SKM-1 (cell line): ENCODE results near the gene GSTT2B.
A peak's percentile ranks its signal among the peaks of the same experiment; 100 is the strongest.
"Not testable (repeated sequence)": the region's sequence is repeated elsewhere in the genome, so short reads cannot be mapped to it uniquely, and the experiment has no call there.

Source experiments
- DNase-seq: peaks from one replicate; lab custom pipeline; 2025; ENCODE audit not compliant: unreplicated experiment; lab: John Stamatoyannopoulos, UW

GSTT2B gene

GRCh38 chr22:23986089-23986488 is 25.1 kb upstream of the GSTT2B start:
- DNase-seq: not testable (repeated sequence)

DNA sequence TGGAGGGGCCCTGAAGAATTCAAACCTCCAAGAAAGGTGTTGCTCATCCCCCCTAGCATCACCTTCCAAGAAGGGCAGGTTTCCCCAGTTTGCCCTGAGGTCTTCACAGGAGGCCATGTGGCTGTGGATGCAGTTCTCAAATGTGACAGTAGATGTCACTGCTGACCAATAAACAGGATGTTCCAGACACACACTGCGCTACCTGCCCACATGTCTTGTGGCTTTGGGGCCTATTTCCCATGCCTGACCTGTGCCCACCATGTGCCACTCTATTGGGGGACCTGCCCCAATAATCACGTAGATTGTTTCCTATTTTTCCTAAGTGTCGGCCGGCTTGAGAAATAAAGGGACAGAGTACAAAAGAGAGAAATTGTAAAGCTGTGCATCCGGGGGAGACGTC is 23.4 kb upstream of the GSTT2B start:
- no peak for DNase-seq

- not testable (repeated sequence) for DNase-seq
Observed at GRCh38 chr22:23980567-23980966, 19.6 kb upstream of the GSTT2B start.

DNA sequence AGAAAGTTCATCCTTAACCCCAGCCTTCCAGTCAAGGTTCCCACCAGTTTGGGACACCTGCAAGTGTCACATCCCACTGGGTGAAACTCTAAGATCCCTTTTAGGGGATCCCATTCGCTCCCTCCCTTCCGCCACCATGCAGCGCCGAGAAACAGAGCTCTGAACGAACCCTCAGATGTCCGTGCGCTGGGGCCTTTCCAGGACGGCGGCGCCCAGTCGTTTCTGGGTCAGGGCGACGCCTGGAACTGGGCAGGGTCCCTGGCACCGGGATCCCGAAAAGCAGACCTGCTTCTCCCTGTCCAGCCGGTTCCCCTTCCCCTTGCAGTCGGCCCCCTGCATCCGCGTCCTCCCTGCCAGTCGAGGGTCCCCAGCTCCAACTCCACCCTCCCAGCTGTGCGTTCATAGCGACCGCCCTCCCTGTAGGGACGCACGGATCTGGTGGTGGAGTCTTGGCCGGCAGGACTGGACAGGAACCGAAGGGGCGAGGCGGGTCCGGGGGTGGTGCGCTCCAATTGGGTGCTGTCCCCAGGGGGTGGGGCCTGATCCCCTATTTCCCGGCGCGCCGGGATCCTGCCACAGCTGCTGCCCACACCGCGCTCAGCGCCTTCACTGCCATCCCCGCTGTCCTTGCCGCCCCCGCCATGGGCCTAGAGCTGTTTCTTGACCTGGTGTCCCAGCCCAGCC is 18.7 kb upstream of the GSTT2B start, which contains the start of gene GSTT2:
Gene GSTT2, plus strand, starts transcription at position 578 of the 684 bp plus-strand sequence.
- not testable (repeated sequence) for DNase-seq

- not testable (repeated sequence) for DNase-seq
Observed at GRCh38 chr22:23977304-23977703, 16.3 kb upstream of the GSTT2B start.

GRCh38 chr22:23974836-23975352 is 13.9 kb upstream of the GSTT2B start:
- DNase-seq: not testable (repeated sequence)

GRCh38 chr22:23974345-23974744 is 13.3 kb upstream of the GSTT2B start, which contains the start of gene DDT:
TSS of gene DDT (minus strand) at chr22:23974441. CDS start at chr22:23974414, 27 bp downstream.
- not testable (repeated sequence) for DNase-seq

- not testable (repeated sequence) for DNase-seq
Observed at GRCh38 chr22:23971927-23972326, 10.9 kb upstream of the GSTT2B start.

DNA sequence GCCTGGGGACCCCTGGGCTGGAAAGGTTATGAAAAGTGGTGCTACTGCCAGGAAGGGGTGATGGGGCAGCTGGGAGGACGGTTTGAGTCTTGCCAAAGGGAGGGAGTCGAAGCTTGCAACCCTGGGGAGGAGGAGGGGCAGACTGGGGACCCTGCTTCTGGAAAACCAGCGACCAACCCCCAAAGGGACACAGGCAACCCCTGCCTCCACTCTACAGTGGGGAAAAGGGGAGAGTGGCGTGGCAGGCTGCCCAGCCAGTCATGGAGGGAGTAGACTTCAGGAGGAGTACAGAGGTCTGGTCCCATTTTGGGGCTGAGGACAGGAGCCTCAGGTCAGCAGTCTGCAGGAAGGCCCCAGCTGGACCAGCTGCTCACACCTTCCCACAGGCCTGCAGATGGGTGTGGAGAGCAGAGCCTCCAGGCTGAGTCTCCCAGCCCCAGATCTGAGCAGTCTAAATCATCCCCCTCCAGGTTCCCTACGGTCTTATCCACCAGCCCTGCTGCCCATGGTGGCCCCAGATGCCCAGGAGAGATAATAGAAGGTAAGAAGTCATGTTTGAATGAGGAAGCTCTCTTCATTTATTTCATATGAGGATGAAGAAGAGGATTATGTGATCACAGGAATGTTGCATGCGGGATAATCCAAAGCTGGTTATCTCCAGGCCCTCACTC is 10.0 kb upstream of the GSTT2B start:
- DNase-seq: no peak

GRCh38 chr22:23970201-23970641 is 9.2 kb upstream of the GSTT2B start:
- no peak for DNase-seq

GRCh38 chr22:23969071-23969470 is 8.1 kb upstream of the GSTT2B start:
- DNase-seq: no peak

- not testable (repeated sequence) for DNase-seq
Observed at GRCh38 chr22:23966568-23966967, 5.6 kb upstream of the GSTT2B start, which contains the start of gene DDTL. TSS of gene DDTL (plus strand) at chr22:23966888. CDS start at chr22:23966915, 27 bp downstream.

DNA sequence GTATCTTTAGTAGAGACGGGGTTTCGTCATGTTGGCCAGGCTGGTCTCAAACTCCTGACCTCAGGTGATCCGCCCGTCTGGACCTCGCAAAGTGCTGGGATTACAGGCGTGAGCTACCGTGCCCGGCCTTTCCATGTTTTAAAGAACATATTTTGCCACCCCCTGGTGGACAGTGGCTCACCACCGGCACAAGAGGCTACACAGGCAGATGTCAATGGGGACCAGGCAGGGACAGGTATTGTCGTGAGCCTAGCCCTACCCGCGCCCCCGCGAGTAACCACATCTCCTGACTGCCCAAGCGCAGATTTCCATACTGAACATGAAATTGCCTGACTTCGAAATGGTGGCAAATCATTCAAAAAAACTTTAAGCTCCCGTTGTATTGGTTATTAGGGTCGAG is 5.1 kb upstream of the GSTT2B start:
- DNase-seq: not testable (repeated sequence)

- peak; percentile 7 for DNase-seq
Observed at GRCh38 chr22:23956301-23956900, 4.6 kb downstream of the GSTT2B start.

DNA sequence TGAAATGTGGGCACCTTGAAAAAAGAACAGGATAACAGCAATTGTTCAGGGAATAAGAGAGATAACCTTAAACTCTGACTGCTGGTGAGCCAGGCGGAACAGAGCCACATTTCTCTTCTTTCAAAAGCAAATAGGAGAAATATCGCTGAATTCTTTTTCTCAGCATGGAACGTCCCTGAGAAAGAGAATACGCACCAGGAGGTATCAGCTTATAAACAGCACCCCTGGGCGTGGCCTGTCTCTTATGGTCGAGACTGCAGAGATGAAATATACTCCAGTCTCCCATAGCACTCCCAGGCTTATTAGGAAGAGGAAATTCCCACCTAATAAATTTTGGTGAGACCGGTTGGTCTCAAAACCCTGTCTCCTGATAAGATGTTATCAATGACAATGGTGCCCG is 5.1 kb downstream of the GSTT2B start:
- DNase-seq: not testable (repeated sequence)

DNA sequence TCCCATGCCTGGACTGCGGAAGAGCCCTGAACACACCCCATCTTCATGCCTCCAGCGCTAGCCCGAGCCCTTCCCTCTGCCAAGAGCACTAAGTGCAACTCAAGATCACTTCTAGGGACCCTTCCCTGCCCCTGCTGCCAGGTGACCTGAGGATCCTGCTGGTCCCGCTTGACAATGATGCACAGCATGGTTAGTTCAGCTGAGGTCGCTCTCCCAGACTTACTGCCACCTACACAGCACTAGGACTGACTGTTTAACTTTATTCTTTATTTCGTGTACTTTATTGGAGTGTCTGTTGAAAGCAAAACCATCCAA is 6.0 kb downstream of the GSTT2B start:
- not testable (repeated sequence) for DNase-seq

- DNase-seq: not testable (repeated sequence)
Observed at GRCh38 chr22:23954193-23954990, 6.6 kb downstream of the GSTT2B start.

GRCh38 chr22:23953485-23953884 is 7.5 kb downstream of the GSTT2B start:
- not testable (repeated sequence) for DNase-seq

DNA sequence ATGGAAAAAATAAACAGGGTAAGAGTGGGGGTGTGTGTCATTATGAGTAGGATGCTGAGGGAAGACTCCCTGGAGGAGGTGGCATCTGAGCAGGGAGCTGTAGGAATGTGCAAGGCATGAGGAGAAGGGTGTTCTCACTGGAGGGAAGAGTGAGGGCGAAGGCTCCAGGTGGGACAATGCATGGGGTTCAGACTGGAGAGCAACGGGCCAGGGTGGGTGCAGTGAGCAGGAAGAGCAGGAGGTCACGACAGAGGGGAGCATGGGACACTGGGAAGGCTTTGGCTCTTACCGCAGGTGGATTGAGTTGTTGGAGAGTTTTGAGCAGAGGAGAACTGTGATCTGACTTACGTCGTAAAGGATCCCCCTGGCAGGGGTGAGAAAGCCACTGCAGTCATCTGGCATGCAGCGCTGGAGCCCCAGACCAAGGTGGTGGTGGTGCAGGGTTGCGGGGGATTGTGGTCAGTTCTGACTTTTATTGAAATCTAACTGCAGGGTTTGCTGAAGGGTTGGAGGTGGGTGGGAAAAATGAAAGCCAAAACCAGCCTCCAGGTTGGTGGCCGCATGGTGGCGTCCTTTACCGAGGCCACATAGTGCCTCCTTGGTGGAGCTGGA is 8.1 kb downstream of the GSTT2B start:
- DNase-seq: not testable (repeated sequence)

GRCh38 chr22:23951383-23951782 is 9.6 kb downstream of the GSTT2B start:
- not testable (repeated sequence) for DNase-seq
